ENCODE measurements around the gene CCDC8. TPM values are rescaled to one million over a fixed set of nuclear protein-coding genes. Genes with fewer than 3 reads are reported as not detected.

The CCDC8 gene
- polyA plus RNA-seq, 1 of the 3 experiments (the other 2 are of a cell fraction) = 0.03 TPM

GRCh38 chr19:46390121-46390858 lies 23.1 kb downstream of the CCDC8 start:
- H3K4me1 ChIP-seq (ENCODE audit: control insufficient read depth in 1 of 2, insufficient read depth in 2 of 2, low read depth in 1 of 2, low read length in 1 of 2) = no peaks in the 10 kb centered on the region

More at GRCh38 chr19:46390121-46390858, 23.1 kb downstream of the CCDC8 start:
- H3K27me3 ChIP-seq (ENCODE audit: insufficient read depth) = no peaks in the 10 kb centered on the region
- ChIA-PET CTCF (interaction anchor here (0.6 to 2.6 kb wide), 3 partner anchors 9 to 109 kb away, joined by 3 to 9 read pairs (median 3); no protein-coding TSS in a partner anchor), POLR2A (no interaction called here)
- no peaks in the 10 kb centered on the region for H3K9me2 ChIP-seq
- no peaks in the 10 kb centered on the region for H3K9me3 ChIP-seq
- no peak overlapping the region for H3K27ac ChIP-seq (ENCODE audit: low read depth in 2 of 2, low read length in 1 of 2)
- 92% methylated on average over 16 of the region's 16 CpGs for WGBS (ENCODE audit: low lambda C conversion rate)
- H2AFZ ChIP-seq (ENCODE audit: low read depth) = no peak overlapping the region
- H3F3A ChIP-seq (replicated peaks; ENCODE audit: insufficient read depth) = peaks cover 3% of the 10 kb centered on the region
- TF ChIP-seq EZH2phosphoT487 (IDR thresholded peaks at IDR 0.05; ENCODE audit: borderline replicate concordance, low read depth) (no peak), GATA2 (CRISPR knock-in tag; IDR thresholded peaks at IDR 0.05) (no peak), TCF12 (IDR thresholded peaks at IDR 0.05) (no peak), EP300 (IDR thresholded peaks at IDR 0.05; ENCODE audit: borderline replicate concordance in 1 of 2, low read depth in 1 of 2, low read length in 1 of 2) (no peak), SMC3 (IDR thresholded peaks at IDR 0.05; ENCODE audit: low read depth, low read length) (no peak), USF1 (IDR thresholded peaks at IDR 0.05; ENCODE audit: borderline replicate concordance, low read depth) (no peak), RXRA (IDR thresholded peaks at IDR 0.05; ENCODE audit: borderline replicate concordance, low read depth) (no peak), MEF2A (IDR thresholded peaks at IDR 0.05; ENCODE audit: borderline replicate concordance, low read depth) (no peak), CHD2 (IDR thresholded peaks at IDR 0.05; ENCODE audit: low read length, partially characterized antibody) (no peak), USF2 (IDR thresholded peaks at IDR 0.05; ENCODE audit: borderline replicate concordance, low read depth, low read length) (no peak), REST (IDR thresholded peaks at IDR 0.05; ENCODE audit: low read depth, low read length) (no peak), JUND (IDR thresholded peaks at IDR 0.05) (no peak), POLR2AphosphoS5 (IDR thresholded peaks at IDR 0.05; ENCODE audit: low read depth, low read length) (no peak), FOXJ3 (CRISPR knock-in tag; IDR thresholded peaks at IDR 0.05) (no peak), IRF3 (IDR thresholded peaks at IDR 0.05; ENCODE audit: low read depth, low read length) (no peak), RCOR1 (IDR thresholded peaks at IDR 0.05; ENCODE audit: low read length) (no peak), ZBTB33 (IDR thresholded peaks at IDR 0.05; ENCODE audit: borderline replicate concordance, low read depth) (no peak)
- H3K4me3 ChIP-seq (ENCODE audit: low read depth in 2 of 2, low read length in 1 of 2) = no peak overlapping the region
- H3K4me2 ChIP-seq = no peak overlapping the region
- peak; percentile 72 for DNase-seq
- H3K9ac ChIP-seq = no peak overlapping the region
- H4K20me1 ChIP-seq (ENCODE audit: insufficient read depth) = no peaks in the 10 kb centered on the region
- H3K36me3 ChIP-seq (replicated peaks in 1 of 2; ENCODE audit: control insufficient read depth in 1 of 2, insufficient read depth in 2 of 2, low read length in 1 of 2) = peaks cover 27 to 41% of the 10 kb centered on the region in 2 experiments
- no peaks in the 10 kb centered on the region for H3K79me2 ChIP-seq (ENCODE audit: insufficient read depth)

Data from SK-N-SH (cell line).